HEK293 (cell line): ENCODE measurements around the gene PDZRN3.

Experiments used
- CTCF ChIP-seq: fragments of 450-650 bp; formaldehyde crosslinking; IDR thresholded peaks from 2 replicates; pipeline ENCODE4 v1.5.1; 2016; ENCODE audit warnings: missing biosample characterization, missing genetic modification characterization
- ZBTB8A ChIP-seq: fragments of 450-650 bp; formaldehyde crosslinking; IDR thresholded peaks from 2 replicates; pipeline ENCODE4 v1.5.1; 2016; ENCODE audit warnings: missing biosample characterization, missing genetic modification characterization
- ZFHX2 ChIP-seq: fragments of 450-650 bp; formaldehyde crosslinking; conservative IDR thresholded peaks from 2 replicates; pipeline ENCODE4 v1.5.1; 2016; ENCODE audit warnings: missing biosample characterization, missing genetic modification characterization
- ZNF24 ChIP-seq: fragments of 450-650 bp; formaldehyde crosslinking; IDR thresholded peaks from 2 replicates; pipeline ENCODE4 v1.5.1; 2016; ENCODE audit warnings: missing biosample characterization, missing genetic modification characterization
- ZNF394 ChIP-seq: fragments of 450-650 bp; formaldehyde crosslinking; IDR thresholded peaks from 2 replicates; pipeline ENCODE4 v1.5.1; 2016; ENCODE audit warnings: missing biosample characterization, missing genetic modification characterization, mild to moderate bottlenecking, moderate library complexity, borderline replicate concordance
- ZSCAN23 ChIP-seq: fragments of 450-650 bp; formaldehyde crosslinking; IDR thresholded peaks from 2 replicates; pipeline ENCODE4 v1.5.1; 2016; ENCODE audit warnings: missing biosample characterization, missing genetic modification characterization
- TF ChIP-seq, protein P1 (sequence below): fragments of 450-650 bp; formaldehyde crosslinking; IDR thresholded peaks from 2 replicates; pipeline ENCODE4 v1.5.1; 2016; ENCODE audit warnings: missing biosample characterization, missing genetic modification characterization

GRCh38 chr3:73481888-73482287, 142.9 kb downstream of the PDZRN3 start:
- TF ChIP-seq ZFHX2 (tag by site-specific recombination): no peak
- TF ChIP-seq, protein P1, sequence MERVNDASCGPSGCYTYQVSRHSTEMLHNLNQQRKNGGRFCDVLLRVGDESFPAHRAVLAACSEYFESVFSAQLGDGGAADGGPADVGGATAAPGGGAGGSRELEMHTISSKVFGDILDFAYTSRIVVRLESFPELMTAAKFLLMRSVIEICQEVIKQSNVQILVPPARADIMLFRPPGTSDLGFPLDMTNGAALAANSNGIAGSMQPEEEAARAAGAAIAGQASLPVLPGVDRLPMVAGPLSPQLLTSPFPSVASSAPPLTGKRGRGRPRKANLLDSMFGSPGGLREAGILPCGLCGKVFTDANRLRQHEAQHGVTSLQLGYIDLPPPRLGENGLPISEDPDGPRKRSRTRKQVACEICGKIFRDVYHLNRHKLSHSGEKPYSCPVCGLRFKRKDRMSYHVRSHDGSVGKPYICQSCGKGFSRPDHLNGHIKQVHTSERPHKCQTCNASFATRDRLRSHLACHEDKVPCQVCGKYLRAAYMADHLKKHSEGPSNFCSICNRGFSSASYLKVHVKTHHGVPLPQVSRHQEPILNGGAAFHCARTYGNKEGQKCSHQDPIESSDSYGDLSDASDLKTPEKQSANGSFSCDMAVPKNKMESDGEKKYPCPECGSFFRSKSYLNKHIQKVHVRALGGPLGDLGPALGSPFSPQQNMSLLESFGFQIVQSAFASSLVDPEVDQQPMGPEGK (tag by site-specific recombination): no peak
- no peak for TF ChIP-seq ZNF394 (tag by site-specific recombination)
- no peak for TF ChIP-seq CTCF (tag by site-specific recombination)
- TF ChIP-seq ZNF24: no peak
- no peak for TF ChIP-seq ZSCAN23 (tag by site-specific recombination)
- no peak for TF ChIP-seq ZBTB8A (tag by site-specific recombination)
